H1 (cell line): ENCODE results near the gene EEF1AKMT1. TPM values are rescaled to one million over a fixed set of nuclear protein-coding genes. Genes with fewer than 3 reads are reported as not detected.

Experiments used
- CTCF ChIA-PET: fragments of 300-600 bp; sonication (Branson Sonifier 250); formaldehyde crosslinking; loops from one replicate; lab custom pipeline; 2021; ENCODE audit not compliant: partially characterized antibody; lab: Charles Lee
- POLR2A ChIA-PET: fragments of 300-600 bp; sonication (Branson Sonifier 250); formaldehyde crosslinking; loops from one replicate; lab custom pipeline; 2021; ENCODE audit warnings: inconsistent platforms; ENCODE audit not compliant: partially characterized antibody; lab: Charles Lee
- DNase-seq, 2 experiments: peaks; one replicate each; pipeline versions ENCODE4 v3.0.0 to v3.0.0-alpha.2; 2010 to 2022; ENCODE audit warnings: low spot score in 2 of 2, low read depth in 1 of 2, mixed read lengths in 1 of 2
- FAIRE-seq: peaks from 2 replicates; lab custom pipeline; 2011; peaks lifted over from hg19 to GRCh38; lab: Jason Lieb, UNC
- H2AFZ ChIP-seq: 2 replicates; pipeline ENCODE4 v1.8.1; 2012; ENCODE audit warnings: low read length, inconsistent platforms
- H2AK5ac ChIP-seq: 2 replicates; pipeline ENCODE4 v1.6.1; 2013; ENCODE audit warnings: low read depth, low read length
- H2BK120ac ChIP-seq: replicated peaks from 2 replicates; pipeline ENCODE3; 2013; ENCODE audit warnings: low read depth, low read length, inconsistent platforms
- H2BK12ac ChIP-seq: 2 replicates; pipeline ENCODE4 v1.6.1; 2013; ENCODE audit warnings: low read depth, low read length
- H2BK15ac ChIP-seq: 2 replicates; pipeline ENCODE4 v1.6.1; 2013; ENCODE audit warnings: low read length
- H2BK20ac ChIP-seq: 2 replicates; pipeline ENCODE4 v1.6.1; 2013; ENCODE audit warnings: low read length
- H2BK5ac ChIP-seq: 2 replicates; pipeline ENCODE4 v1.6.1; 2013; ENCODE audit warnings: low read depth, low read length
- H3K14ac ChIP-seq: 2 replicates; pipeline ENCODE4 v1.6.1; 2013; ENCODE audit warnings: inconsistent platforms; ENCODE audit not compliant: insufficient read length
- H3K18ac ChIP-seq: 2 replicates; pipeline ENCODE4 v1.6.1; 2013; ENCODE audit warnings: low read length; ENCODE audit errors: extremely low read depth
- H3K23ac ChIP-seq: 2 replicates; pipeline ENCODE4 v1.6.1; 2013; ENCODE audit warnings: inconsistent platforms; ENCODE audit not compliant: insufficient read length
- H3K23me2 ChIP-seq: 2 replicates; pipeline ENCODE4 v1.6.1; 2013; ENCODE audit warnings: low read depth, low read length
- H3K27ac ChIP-seq: 2 replicates; pipeline ENCODE4 v1.6.1; 2011; ENCODE audit warnings: low read depth, low read length, inconsistent platforms
- H3K27me3 ChIP-seq, 4 experiments: replicated peaks in 1 of 4; 1 replicate in 1 of 4; 2 replicates in 3 of 4; pipeline versions ENCODE4 v1.6.1 to v1.8.1; 2011 to 2013; ENCODE audit warnings: low read length in 3 of 4, mild to moderate bottlenecking in 3 of 4, inconsistent platforms in 2 of 4, mixed read lengths in 2 of 4, moderate library complexity in 1 of 4; ENCODE audit not compliant: control insufficient read depth in 3 of 4, insufficient read depth in 3 of 4; ENCODE audit errors: extremely low read depth in 1 of 4
- H3K36me3 ChIP-seq, 4 experiments: 2 replicates each; pipeline versions ENCODE4 v1.6.1 to v1.8.1; 2011 to 2013; ENCODE audit warnings: mild to moderate bottlenecking in 4 of 4, low read length in 3 of 4, moderate library complexity in 2 of 4, control low read depth in 1 of 4, inconsistent platforms in 1 of 4; ENCODE audit not compliant: insufficient read depth in 4 of 4, control insufficient read depth in 2 of 4
- H3K4ac ChIP-seq: replicated peaks from 2 replicates; pipeline ENCODE3; 2013; ENCODE audit warnings: low read length, low read depth, mixed read lengths, inconsistent platforms; ENCODE audit not compliant: insufficient read length
- H3K4me1 ChIP-seq, 4 experiments: replicated peaks in 1 of 4; 1 replicate in 1 of 4; 2 replicates in 3 of 4; pipeline versions ENCODE4 v1.6.1 to v1.8.1; 2011 to 2013; ENCODE audit warnings: low read length in 3 of 4, inconsistent platforms in 2 of 4, mixed read lengths in 1 of 4; ENCODE audit not compliant: insufficient read depth in 4 of 4, control insufficient read depth in 3 of 4
- H3K4me2 ChIP-seq, 2 experiments: 2 replicates each; pipeline versions ENCODE4 v1.6.1 to v1.8.1; 2011 to 2013; ENCODE audit warnings: low read depth in 2 of 2, low read length in 2 of 2, control low read depth in 1 of 2, inconsistent platforms in 1 of 2, mild to moderate bottlenecking in 1 of 2; ENCODE audit not compliant: insufficient read depth in 1 of 2
- H3K4me3 ChIP-seq, 4 experiments: fragments of 200-600, 300-600 bp in 1 of 4; sonication (generic), shearing (Covaris generic), sonication (Bioruptor Twin) in 1 of 4; 2 replicates each; pipeline versions ENCODE4 v1.5.1 to v1.8.1; 2011 to 2016; ENCODE audit warnings: low read length in 4 of 4, low read depth in 3 of 4, control low read depth in 2 of 4, inconsistent platforms in 2 of 4, mild to moderate bottlenecking in 2 of 4, mixed read lengths in 1 of 4, moderate library complexity in 1 of 4; ENCODE audit not compliant: insufficient read depth in 2 of 4; ENCODE audit errors: extremely low read depth in 1 of 4
- H3K56ac ChIP-seq: replicated peaks from 2 replicates; pipeline ENCODE3; 2013; ENCODE audit warnings: low read depth, mild to moderate bottlenecking, mixed read lengths, low read length, inconsistent platforms; ENCODE audit not compliant: insufficient read length
- H3K79me1 ChIP-seq: 2 replicates; pipeline ENCODE4 v1.6.1; 2013; ENCODE audit warnings: low read depth, low read length, control low read depth
- H3K79me2 ChIP-seq, 2 experiments: 2 replicates each; pipeline versions ENCODE4 v1.6.1 to v1.8.1; 2012 to 2013; ENCODE audit warnings: low read length in 2 of 2, mild to moderate bottlenecking in 2 of 2, inconsistent platforms in 1 of 2; ENCODE audit not compliant: insufficient read depth in 2 of 2, control insufficient read depth in 1 of 2
- H3K9ac ChIP-seq, 4 experiments: replicated peaks in 1 of 4; 1 replicate in 1 of 4; 2 replicates in 3 of 4; pipeline versions ENCODE4 v1.6.1 to v1.8.1; 2011 to 2013; ENCODE audit warnings: low read depth in 3 of 4, low read length in 3 of 4, control low read depth in 2 of 4, mild to moderate bottlenecking in 2 of 4, moderate library complexity in 2 of 4, inconsistent platforms in 1 of 4; ENCODE audit errors: extremely low read depth in 1 of 4
- H3K9me3 ChIP-seq, 2 experiments: 2 replicates each; pipeline versions ENCODE4 v1.6.1 to v1.8.1; 2012 to 2013; ENCODE audit warnings: mild to moderate bottlenecking in 2 of 2, moderate library complexity in 2 of 2, control low read depth in 1 of 2, inconsistent platforms in 1 of 2, low read depth in 1 of 2, low read length in 1 of 2, mixed read lengths in 1 of 2; ENCODE audit not compliant: insufficient read depth in 2 of 2
- H4K20me1 ChIP-seq, 2 experiments: replicated peaks in 1 of 2; 2 replicates each; pipeline versions ENCODE3 to v1.8.1; 2011 to 2013; ENCODE audit warnings: inconsistent platforms in 2 of 2, low read length in 2 of 2, mild to moderate bottlenecking in 1 of 2; ENCODE audit not compliant: insufficient read depth in 2 of 2, control insufficient read depth in 1 of 2
- H4K5ac ChIP-seq: 2 replicates; pipeline ENCODE4 v1.6.1; 2013; ENCODE audit warnings: low read length, low read depth, mixed read lengths, inconsistent platforms; ENCODE audit not compliant: insufficient read length
- H4K8ac ChIP-seq: 2 replicates; pipeline ENCODE4 v1.8.0; 2013; ENCODE audit warnings: mild to moderate bottlenecking, moderate library complexity, low read length, inconsistent platforms; ENCODE audit not compliant: insufficient read depth; ENCODE audit errors: extremely low read depth
- H4K91ac ChIP-seq: replicated peaks from 2 replicates; pipeline ENCODE3; 2013; ENCODE audit warnings: low read length, mixed read lengths, inconsistent platforms; ENCODE audit not compliant: insufficient read length
- CREB1 ChIP-seq: IDR thresholded peaks from 2 replicates; pipeline ENCODE4 v1.6.1; 2012; ENCODE audit warnings: inconsistent platforms
- CTBP2 ChIP-seq: IDR thresholded peaks from 2 replicates; pipeline ENCODE4 v1.7.0; 2011; ENCODE audit warnings: borderline replicate concordance, mild to moderate bottlenecking, moderate library complexity, mixed read lengths, low read length; ENCODE audit not compliant: insufficient read depth, insufficient read length
- KDM4A ChIP-seq: IDR thresholded peaks from one replicate; pipeline ENCODE4 v1.7.1; 2012; ENCODE audit warnings: low read depth, mild to moderate bottlenecking, moderate library complexity, low read length, inconsistent platforms; ENCODE audit not compliant: severe bottlenecking
- RAD21 ChIP-seq, 2 experiments: IDR thresholded peaks in 1 of 2; conservative IDR thresholded peaks in 1 of 2; 2 replicates each; pipeline ENCODE4 v1.6.1; 2011; ENCODE audit warnings: low read depth in 2 of 2, low read length in 2 of 2, improper control_type of control experiment in 1 of 2, inconsistent platforms in 1 of 2, mild to moderate bottlenecking in 1 of 2, moderate library complexity in 1 of 2
- SAP30 ChIP-seq: fragments of 300-600 bp; sonication (generic); IDR thresholded peaks from 2 replicates; pipeline ENCODE4 v1.7.1; 2012; ENCODE audit warnings: low read length, moderate library complexity, mild to moderate bottlenecking, inconsistent platforms; ENCODE audit not compliant: insufficient read depth, insufficient replicate concordance
- SRF ChIP-seq: IDR thresholded peaks from 2 replicates; pipeline ENCODE4 v1.6.1; 2011; ENCODE audit warnings: mild to moderate bottlenecking, low read depth, low read length, moderate library complexity
- WGBS, 2 experiments: shearing (Covaris generic) in 1 of 2; methylation state at CpG; one replicate each; pipeline versions ENCODE4 v1.1.6 to v1.1.7; 2013 to 2015; ENCODE audit warnings: low lambda C conversion rate in 2 of 2, mixed read lengths in 2 of 2, inconsistent platforms in 1 of 2, low coverage in 1 of 2, missing lambda C conversion rate in 1 of 2; ENCODE audit not compliant: insufficient replicate concordance in 2 of 2, insufficient coverage in 1 of 2, insufficient read length in 1 of 2; ENCODE audit errors: extremely low coverage in 1 of 2, missing lambda C conversion rate in 1 of 2; 5-methylcytosine and 5-hydroxymethylcytosine counted together
- polyA plus RNA-seq, 7 experiments: library from polyadenylated mRNA; depleted of rRNA in 3 of 7; stranded (reverse) in 5 of 7; unstranded in 2 of 7; fragments of >200 nt in 5 of 7; fragments of 200-250 nt in 2 of 7; gene quantifications; 1 replicate in 5 of 7; 2 replicates in 1 of 7; 4 replicates in 1 of 7; pipeline versions ENCODE4 v1.2.1 to v1.2.3, GENCODE V29; 2011 to 2013; ENCODE audit warnings: missing spikeins in 2 of 7, mixed read lengths in 2 of 7
- total RNA-seq: library from RNA; stranded (reverse); fragmentation: NEBNext Ultra II Directional; extraction: Animal tissue kit (Norgen Biotek cat#: 25700); gene quantifications from 2 replicates; pipeline ENCODE4 v1.2.1, GENCODE V29; 2021

Gene EEF1AKMT1
- total and polyA plus RNA-seq, 2 of the 8 experiments (the other 6 are each of a cell fraction or from before 2014, with no cell fraction given): 3.1 to 4.1 TPM

DNA sequence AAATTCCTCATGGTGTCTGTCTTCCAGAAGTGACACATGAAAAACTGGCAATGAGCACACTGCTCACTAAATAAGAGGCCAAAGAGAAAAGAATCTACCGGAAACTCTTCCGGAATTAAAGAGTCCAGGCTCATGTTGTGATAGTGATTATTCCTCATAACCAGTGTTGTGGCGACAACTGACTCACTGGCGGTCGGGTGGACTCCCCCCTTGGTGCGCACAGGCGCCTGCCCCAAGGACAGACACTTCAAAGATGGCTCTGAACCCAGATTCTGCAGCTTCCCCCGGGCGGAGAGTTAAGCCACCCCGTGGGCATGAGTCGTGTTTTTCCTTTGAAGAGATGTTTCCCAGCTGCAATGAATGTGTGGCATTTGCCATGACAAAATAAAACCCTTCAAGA, 60.0 kb downstream of the EEF1AKMT1 start:
- Histone ChIP-seq H3K27me3 (no peaks in the 10 kb centered on the region), H3K23ac (no peak overlapping the region), H2BK5ac (no peak overlapping the region), H3K79me2 (no peaks in the 10 kb centered on the region), H2AK5ac (no peak overlapping the region), H2BK15ac (no peak overlapping the region), H2BK120ac (no peak overlapping the region), H4K8ac (no peak overlapping the region), H2BK20ac (no peak overlapping the region), H3K36me3 (no peaks in the 10 kb centered on the region), H3K4me3 (no peak overlapping the region), H3K4me1 (peaks cover 2 to 9% (median 6%) of the 10 kb centered on the region in 4 experiments; a peak in 4 of 7 replicates), H3K23me2 (peaks cover 4% of the 10 kb centered on the region; the same call in 1 of the 2 replicates), H3K56ac (no peak overlapping the region), H3K14ac (no peak overlapping the region), H2BK12ac (no peak overlapping the region), H4K20me1 (peaks cover 0 to under 1% of the 10 kb centered on the region in 2 experiments), H3K27ac (no peak overlapping the region), H2AFZ (no peak overlapping the region), H3K9ac (no peak overlapping the region), H3K4ac (no peak overlapping the region), H3K4me2 (no peak overlapping the region; a peak in 1 of 4 replicates), H3K9me3 (no peaks in the 10 kb centered on the region; a peak in 1 of 4 replicates), H4K5ac (no peak overlapping the region), H4K91ac (no peak overlapping the region), H3K79me1 (no peaks in the 10 kb centered on the region), H3K18ac (no peak overlapping the region)
- ChIA-PET CTCF (interaction anchor here (0.6 to 4.3 kb wide), 7 partner anchors 9 to 343 kb away, joined by 3 to 26 read pairs (median 3); no protein-coding TSS in a partner anchor), POLR2A (interaction anchor here (1.3 kb wide), 1 partner anchor 60 kb away, joined by 3 read pairs; the partner anchor contains the start of gene EEF1AKMT1)
- WGBS, 2 experiments: 84% methylated on average over 11 of the region's 11 CpGs; no CpG with 5 or more reads in 1 of the 2 experiments
- TF ChIP-seq SAP30 (no peak), CREB1 (no peak), RAD21 (IDR thresholded peaks at IDR 0.05 in 1 of 2, conservative IDR thresholded peaks at IDR 0.05 in 1 of 2; ENCODE audit: low read depth in 2 of 2, low read length in 2 of 2) (no peak), KDM4A (no peak), SRF (no peak), CTBP2 (no peak)
- DNase-seq (no peak), FAIRE-seq (no peak)
